Thyroid gland (tissue), 4 donors: ENCODE measurements around the gene PLEKHH1.

Experiments used
- CTCF ChIP-seq, 6 experiments: fragments of 200-600 bp in 3 of 6; fragments of 450-650 bp in 3 of 6; sonication (generic) in 3 of 6; IDR thresholded peaks; one replicate each; pipeline ENCODE4 v1.5.1; 2016 to 2019; ENCODE audit warnings: antibody characterized with exemption in 6 of 6, mild to moderate bottlenecking in 2 of 6, inconsistent platforms in 1 of 6, moderate library complexity in 1 of 6
- POLR2A ChIP-seq, 2 donors: fragments of 450-650 bp; IDR thresholded peaks; one replicate each; pipeline ENCODE4 v1.6.1; 2017; ENCODE audit warnings: antibody characterized with exemption in 2 of 2, mild to moderate bottlenecking in 2 of 2, moderate library complexity in 1 of 2

- no peak for TF ChIP-seq CTCF (IDR thresholded peaks at IDR 0.05)
- TF ChIP-seq POLR2A (IDR thresholded peaks at IDR 0.05) = no peak
Measured at GRCh38 chr14:67514650-67515385, 18.3 kb upstream of the PLEKHH1 start.
